Activated B cell treated with CpG ODN at 0.5 μM for 24 hours (primary cell): Measurements from ENCODE around the gene SHC3. TPM values are rescaled to one million over a fixed set of nuclear protein-coding genes. Genes with fewer than 3 reads are reported as not detected.

ENCODE experiments used
- ATAC-seq: fragments of 200-7000 bp; cut with Tn5 transposase; one replicate; pipeline ENCODE4 v1.10.0; 2021; ENCODE audit warnings: low read depth, mild to moderate bottlenecking, moderate library complexity
- CTCF ChIA-PET: fragments of 350-600 bp; sonication (Branson Sonifier 250); formaldehyde crosslinking; loops from one replicate; lab custom pipeline; 2021; ENCODE audit warnings: antibody characterized with exemption; lab: Charles Lee
- POLR2A ChIA-PET: fragments of 350-600 bp; sonication (Branson Sonifier 250); formaldehyde crosslinking; loops from one replicate; lab custom pipeline; 2021; ENCODE audit warnings: antibody characterized with exemption; lab: Charles Lee
- DNase-seq: peaks from one replicate; pipeline ENCODE4 v3.0.0; 2022
- H3K27ac Mint-ChIP-seq: one replicate; pipeline ENCODE4 v1.8.0; 2020; ENCODE audit warnings: mixed read lengths
- H3K27me3 Mint-ChIP-seq: one replicate; pipeline ENCODE4 v1.8.0; 2021; ENCODE audit warnings: mixed read lengths
- H3K36me3 Mint-ChIP-seq: one replicate; pipeline ENCODE4 v1.8.0; 2021; ENCODE audit warnings: low read depth, mixed read lengths
- H3K4me1 Mint-ChIP-seq: one replicate; pipeline ENCODE4 v1.8.0; 2021; ENCODE audit warnings: mixed read lengths
- H3K4me3 Mint-ChIP-seq: one replicate; pipeline ENCODE4 v1.8.0; 2020; ENCODE audit warnings: mild to moderate bottlenecking, mixed read lengths
- H3K9me3 Mint-ChIP-seq: one replicate; pipeline ENCODE4 v1.8.0; 2020; ENCODE audit warnings: mixed read lengths
- intact Hi-C: fragments of 100-400 bp; cut with micrococcal nuclease; formaldehyde crosslinking; loops from one replicate; pipeline ENCODE4 v1.15.1; 2024
- total RNA-seq: library from RNA; stranded (reverse); gene quantifications from 2 replicates; pipeline ENCODE4 v1.2.3, GENCODE V29; 2022
- TF ChIP-seq, protein P1 (sequence below): fragments of 200-600 bp; IDR thresholded peaks from one replicate; pipeline ENCODE4 v1.8.0; 2022; ENCODE audit warnings: antibody characterized with exemption, mild to moderate bottlenecking

Gene SHC3
- total RNA-seq, 1 donor from 2014 or later, result not detected

DNA sequence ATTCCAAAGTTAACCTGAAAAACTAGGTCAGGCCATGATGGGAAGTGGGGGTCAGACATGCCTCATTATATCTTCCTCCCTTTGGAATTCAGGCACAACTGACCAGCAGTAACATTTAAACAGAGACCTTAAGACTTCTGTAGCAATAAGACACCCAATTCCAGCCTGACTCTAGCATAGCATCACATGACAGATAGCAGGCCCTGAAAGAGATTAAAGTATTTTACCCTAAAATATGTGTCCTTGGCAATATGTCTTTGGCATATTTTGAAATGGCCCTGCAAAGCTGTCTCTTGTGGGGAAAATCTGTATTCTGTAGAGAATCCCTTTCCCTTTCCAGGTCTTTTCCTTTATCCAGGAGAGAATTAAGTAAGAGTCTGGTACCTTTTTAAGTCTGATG is 153.1 kb downstream of the SHC3 start:
- intact Hi-C loops, result no loop called here
- ChIA-PET POLR2A (no interaction called here), CTCF (no interaction called here)
- DNase-seq (no peak), ATAC-seq (no peak)
- H3K27me3 Mint-ChIP-seq, result peaks cover 6% of the 10 kb centered on the region
- H3K9me3 Mint-ChIP-seq, result peaks cover 12% of the 10 kb centered on the region
- H3K36me3 Mint-ChIP-seq, result no peaks in the 10 kb centered on the region
- TF ChIP-seq, protein P1, sequence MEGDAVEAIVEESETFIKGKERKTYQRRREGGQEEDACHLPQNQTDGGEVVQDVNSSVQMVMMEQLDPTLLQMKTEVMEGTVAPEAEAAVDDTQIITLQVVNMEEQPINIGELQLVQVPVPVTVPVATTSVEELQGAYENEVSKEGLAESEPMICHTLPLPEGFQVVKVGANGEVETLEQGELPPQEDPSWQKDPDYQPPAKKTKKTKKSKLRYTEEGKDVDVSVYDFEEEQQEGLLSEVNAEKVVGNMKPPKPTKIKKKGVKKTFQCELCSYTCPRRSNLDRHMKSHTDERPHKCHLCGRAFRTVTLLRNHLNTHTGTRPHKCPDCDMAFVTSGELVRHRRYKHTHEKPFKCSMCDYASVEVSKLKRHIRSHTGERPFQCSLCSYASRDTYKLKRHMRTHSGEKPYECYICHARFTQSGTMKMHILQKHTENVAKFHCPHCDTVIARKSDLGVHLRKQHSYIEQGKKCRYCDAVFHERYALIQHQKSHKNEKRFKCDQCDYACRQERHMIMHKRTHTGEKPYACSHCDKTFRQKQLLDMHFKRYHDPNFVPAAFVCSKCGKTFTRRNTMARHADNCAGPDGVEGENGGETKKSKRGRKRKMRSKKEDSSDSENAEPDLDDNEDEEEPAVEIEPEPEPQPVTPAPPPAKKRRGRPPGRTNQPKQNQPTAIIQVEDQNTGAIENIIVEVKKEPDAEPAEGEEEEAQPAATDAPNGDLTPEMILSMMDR, result no peak
- no peak overlapping the region for H3K4me3 Mint-ChIP-seq
- H3K27ac Mint-ChIP-seq, result no peak overlapping the region
- H3K4me1 Mint-ChIP-seq, result no peaks in the 10 kb centered on the region

DNA sequence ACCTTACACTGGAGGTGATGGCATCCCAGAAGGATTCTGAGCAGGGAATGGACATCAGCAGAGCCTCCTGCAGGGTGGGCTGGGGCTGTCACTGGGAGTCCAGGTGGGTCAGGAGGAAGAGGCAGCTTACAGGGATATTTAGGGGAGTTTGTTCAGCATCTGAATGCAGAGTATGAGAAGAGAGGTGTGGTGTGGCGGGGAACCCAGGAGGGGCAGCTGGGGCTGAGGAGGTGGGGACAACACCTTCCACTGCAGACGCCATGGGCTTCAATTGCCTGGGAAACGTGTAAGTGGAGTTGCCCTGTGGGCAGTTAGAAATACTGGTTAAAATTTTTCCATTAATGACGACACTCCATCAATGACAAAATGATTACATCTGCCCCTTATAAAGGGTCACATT is 153.9 kb downstream of the SHC3 start:
- intact Hi-C loops, result no loop called here

DNA sequence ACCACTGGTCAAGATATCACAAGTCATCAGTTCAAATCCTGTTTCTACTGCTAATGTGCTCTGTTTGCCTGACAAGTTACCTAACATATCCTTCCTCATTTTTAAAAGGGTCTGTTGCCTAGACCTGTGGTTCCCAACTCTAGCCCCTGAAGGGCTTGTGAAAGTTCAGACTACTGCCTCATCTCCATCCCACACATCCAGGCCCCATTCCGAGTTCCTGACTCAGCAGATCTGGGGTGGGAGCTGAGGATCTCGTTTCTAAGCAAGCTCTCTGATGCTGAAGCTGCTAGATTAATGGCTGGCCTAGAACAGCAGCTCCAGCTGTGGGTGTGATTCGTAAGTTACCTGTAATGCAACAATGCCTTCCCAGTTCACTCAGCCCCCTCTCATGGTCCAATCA is 154.9 kb downstream of the SHC3 start:
- ATAC-seq (no peak), DNase-seq (no peak)
- no peak overlapping the region for H3K4me3 Mint-ChIP-seq
- intact Hi-C loops, result no loop called here
- CTCF ChIA-PET, result no interaction called here
- POLR2A ChIA-PET, result no interaction called here
- no peaks in the 10 kb centered on the region for H3K4me1 Mint-ChIP-seq
- no peak overlapping the region for H3K27ac Mint-ChIP-seq
- H3K9me3 Mint-ChIP-seq, result peaks cover 2% of the 10 kb centered on the region
- peaks cover 6% of the 10 kb centered on the region for H3K27me3 Mint-ChIP-seq
- TF ChIP-seq, protein P1, result no peak
- no peaks in the 10 kb centered on the region for H3K36me3 Mint-ChIP-seq

More for the DNA sequence above, 153.9 kb downstream of the SHC3 start:
- Mint-ChIP-seq H3K27me3 (peaks cover 6% of the 10 kb centered on the region), H3K4me1 (no peaks in the 10 kb centered on the region), H3K4me3 (no peak overlapping the region), H3K9me3 (peaks cover 6% of the 10 kb centered on the region), H3K36me3 (no peaks in the 10 kb centered on the region), H3K27ac (no peak overlapping the region)
- DNase-seq (no peak), ATAC-seq (no peak)
- TF ChIP-seq, protein P1, result no peak
- CTCF ChIA-PET, result no interaction called here
- POLR2A ChIA-PET, result no interaction called here

DNA sequence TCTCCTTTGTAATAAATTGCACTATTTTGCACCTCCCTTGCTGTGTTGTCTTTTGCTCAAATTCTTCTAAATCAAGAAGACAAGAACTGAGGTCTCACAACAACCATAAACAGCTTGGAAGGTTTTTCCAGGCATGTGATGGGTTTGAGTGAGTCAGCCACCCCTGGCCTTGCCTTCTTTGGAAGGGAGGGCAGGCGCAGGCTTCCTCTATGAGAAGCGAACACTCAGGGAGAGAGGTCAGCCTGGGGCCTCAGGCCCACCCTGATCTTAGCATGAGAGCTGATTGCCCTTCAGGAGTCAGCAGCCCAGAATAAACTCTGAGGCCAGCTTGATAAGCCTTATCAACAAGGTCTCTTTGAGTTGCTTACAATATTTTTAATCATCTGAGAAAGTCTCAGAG is 155.7 kb downstream of the SHC3 start:
- intact Hi-C loops, result no loop called here
- DNase-seq (no peak), ATAC-seq (no peak)
- Mint-ChIP-seq H3K4me3 (no peak overlapping the region), H3K27ac (no peak overlapping the region), H3K27me3 (peaks cover 6% of the 10 kb centered on the region), H3K4me1 (no peaks in the 10 kb centered on the region), H3K36me3 (no peaks in the 10 kb centered on the region), H3K9me3 (no peaks in the 10 kb centered on the region)
- CTCF ChIA-PET, result no interaction called here
- TF ChIP-seq, protein P1, result no peak
- POLR2A ChIA-PET, result no interaction called here

DNA sequence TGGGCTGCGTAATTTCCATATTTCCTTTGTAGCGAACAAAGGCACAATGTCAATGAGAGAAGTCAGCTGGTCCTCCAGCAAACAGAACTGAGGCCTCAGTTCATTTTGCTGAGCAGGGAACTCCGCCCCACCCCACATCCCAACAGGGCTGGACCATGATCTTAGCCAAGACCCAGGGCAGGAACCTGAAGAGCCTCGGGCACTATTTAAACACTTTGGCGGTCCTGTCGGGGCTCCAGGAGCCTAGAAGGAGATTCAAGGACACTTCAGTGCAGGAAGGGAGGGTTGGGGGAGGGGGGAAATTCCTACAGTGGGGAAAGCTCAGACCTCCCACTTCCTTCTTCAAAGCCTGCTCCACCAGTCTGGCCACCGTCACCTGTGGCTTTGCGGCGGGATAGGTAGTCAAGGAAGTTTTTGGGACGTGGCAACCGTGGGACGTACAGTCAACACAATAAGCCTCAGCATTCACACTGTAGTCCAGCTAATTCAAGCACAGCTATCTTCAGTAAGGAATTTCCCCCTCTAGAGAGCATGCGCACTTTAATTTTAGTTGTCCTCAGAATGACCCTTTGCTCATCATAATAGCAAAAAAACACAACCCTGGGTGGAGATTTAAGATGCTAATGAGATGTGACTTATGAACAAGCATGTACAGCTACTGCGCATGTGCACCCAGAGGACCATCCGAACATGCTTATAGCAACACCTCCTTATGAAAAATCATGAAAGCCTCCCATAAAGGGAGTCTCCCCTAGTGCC is 156.4 kb downstream of the SHC3 start:
- intact Hi-C loops, result no loop called here
- no peak for ATAC-seq
- TF ChIP-seq, protein P1, result no peak
- Mint-ChIP-seq H3K27me3 (peaks cover 7% of the 10 kb centered on the region), H3K4me3 (no peak overlapping the region), H3K9me3 (peaks cover 3% of the 10 kb centered on the region), H3K36me3 (no peaks in the 10 kb centered on the region), H3K27ac (no peak overlapping the region), H3K4me1 (no peaks in the 10 kb centered on the region)
- ChIA-PET POLR2A (no interaction called here), CTCF (no interaction called here)
- no peak for DNase-seq
